ENCODE data around the gene CEP170B.
A peak's percentile ranks its signal among the peaks of the same experiment; 100 is the strongest.

Gene CEP170B

DNA sequence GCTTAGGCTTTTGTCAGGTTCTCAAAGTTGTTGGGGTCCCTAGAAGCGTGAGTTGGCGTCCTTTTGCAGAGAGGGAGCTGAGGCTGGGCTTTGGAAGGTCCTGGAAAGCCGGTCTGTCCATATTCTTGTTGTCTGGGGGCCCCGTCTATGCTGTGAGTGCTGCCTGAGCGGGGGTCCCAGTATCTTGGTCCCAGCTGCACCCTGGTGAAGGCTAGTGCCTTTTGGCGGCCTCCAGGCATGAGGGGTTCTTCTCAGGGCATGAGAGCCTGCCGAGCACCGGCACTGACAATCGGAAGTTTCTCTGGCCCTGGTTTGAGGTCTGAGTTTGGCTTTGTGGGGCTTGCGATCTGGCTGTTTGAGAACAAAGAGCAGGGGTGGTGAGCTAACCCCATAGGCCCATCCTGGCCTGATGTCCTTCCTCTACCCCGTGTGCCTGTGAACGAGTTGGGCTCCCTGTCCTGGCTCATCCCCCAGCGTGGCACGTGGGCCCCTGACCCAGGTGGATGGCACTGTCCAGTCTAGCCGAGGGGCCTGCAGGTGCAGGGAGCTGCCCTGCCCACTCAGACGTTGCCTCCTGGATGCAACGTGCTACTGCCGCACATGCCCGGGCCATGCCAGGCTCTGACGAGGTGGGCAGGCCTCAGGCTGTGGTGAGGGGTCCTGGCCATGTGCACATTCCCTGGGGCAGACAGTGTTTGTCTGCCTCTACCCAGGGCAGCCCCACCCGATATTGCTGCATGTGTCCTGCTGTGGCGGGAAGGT lies 3.9 kb downstream of the CEP170B start:
- no peak for DNase-seq (ENCODE audit: low read depth)
- no peak overlapping the region for H3K4me3 ChIP-seq (ENCODE audit: low read length)
- TF ChIP-seq, protein P1, sequence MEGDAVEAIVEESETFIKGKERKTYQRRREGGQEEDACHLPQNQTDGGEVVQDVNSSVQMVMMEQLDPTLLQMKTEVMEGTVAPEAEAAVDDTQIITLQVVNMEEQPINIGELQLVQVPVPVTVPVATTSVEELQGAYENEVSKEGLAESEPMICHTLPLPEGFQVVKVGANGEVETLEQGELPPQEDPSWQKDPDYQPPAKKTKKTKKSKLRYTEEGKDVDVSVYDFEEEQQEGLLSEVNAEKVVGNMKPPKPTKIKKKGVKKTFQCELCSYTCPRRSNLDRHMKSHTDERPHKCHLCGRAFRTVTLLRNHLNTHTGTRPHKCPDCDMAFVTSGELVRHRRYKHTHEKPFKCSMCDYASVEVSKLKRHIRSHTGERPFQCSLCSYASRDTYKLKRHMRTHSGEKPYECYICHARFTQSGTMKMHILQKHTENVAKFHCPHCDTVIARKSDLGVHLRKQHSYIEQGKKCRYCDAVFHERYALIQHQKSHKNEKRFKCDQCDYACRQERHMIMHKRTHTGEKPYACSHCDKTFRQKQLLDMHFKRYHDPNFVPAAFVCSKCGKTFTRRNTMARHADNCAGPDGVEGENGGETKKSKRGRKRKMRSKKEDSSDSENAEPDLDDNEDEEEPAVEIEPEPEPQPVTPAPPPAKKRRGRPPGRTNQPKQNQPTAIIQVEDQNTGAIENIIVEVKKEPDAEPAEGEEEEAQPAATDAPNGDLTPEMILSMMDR (conservative IDR thresholded peaks at IDR 0.05; ENCODE audit: low read depth, low read length), result no peak

DNA sequence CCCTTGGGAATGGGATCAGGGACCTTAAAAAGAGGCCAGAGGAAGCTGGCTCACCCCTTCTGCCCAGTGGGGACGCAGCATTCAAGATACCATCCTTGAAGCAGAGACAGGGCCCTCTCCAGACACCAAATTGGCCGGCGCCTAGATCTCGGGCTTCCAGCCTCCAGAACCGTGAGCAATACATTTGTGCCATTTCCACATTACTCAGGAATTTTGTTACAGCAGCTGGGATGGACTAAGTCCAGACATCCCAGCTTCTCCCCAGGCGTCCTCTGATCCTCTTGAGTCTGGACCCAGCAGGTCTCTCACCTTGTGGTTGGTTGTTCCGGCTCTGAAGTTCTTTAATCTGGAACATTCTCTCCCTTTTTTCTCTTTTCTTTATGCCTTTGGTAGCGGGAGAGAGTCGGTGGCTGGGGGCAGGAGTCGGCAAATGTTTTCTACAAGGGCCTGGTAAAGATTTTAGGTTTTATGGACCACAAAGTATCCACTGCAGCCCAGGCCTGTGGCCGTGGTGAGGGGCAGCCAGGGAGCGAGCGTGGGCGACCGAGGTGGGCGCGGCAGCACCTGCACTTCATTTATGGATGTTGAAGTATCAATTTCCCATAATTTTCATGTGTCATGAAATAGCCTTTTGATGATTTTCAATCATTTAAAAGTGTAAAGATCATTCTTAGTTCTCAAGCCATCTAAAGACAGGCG lies 4.8 kb downstream of the CEP170B start:
- no peak overlapping the region for H3K4me3 ChIP-seq (ENCODE audit: low read length)
- no peak for DNase-seq (ENCODE audit: low read depth)
- TF ChIP-seq, protein P1 (conservative IDR thresholded peaks at IDR 0.05; ENCODE audit: low read depth, low read length), result no peak

DNA sequence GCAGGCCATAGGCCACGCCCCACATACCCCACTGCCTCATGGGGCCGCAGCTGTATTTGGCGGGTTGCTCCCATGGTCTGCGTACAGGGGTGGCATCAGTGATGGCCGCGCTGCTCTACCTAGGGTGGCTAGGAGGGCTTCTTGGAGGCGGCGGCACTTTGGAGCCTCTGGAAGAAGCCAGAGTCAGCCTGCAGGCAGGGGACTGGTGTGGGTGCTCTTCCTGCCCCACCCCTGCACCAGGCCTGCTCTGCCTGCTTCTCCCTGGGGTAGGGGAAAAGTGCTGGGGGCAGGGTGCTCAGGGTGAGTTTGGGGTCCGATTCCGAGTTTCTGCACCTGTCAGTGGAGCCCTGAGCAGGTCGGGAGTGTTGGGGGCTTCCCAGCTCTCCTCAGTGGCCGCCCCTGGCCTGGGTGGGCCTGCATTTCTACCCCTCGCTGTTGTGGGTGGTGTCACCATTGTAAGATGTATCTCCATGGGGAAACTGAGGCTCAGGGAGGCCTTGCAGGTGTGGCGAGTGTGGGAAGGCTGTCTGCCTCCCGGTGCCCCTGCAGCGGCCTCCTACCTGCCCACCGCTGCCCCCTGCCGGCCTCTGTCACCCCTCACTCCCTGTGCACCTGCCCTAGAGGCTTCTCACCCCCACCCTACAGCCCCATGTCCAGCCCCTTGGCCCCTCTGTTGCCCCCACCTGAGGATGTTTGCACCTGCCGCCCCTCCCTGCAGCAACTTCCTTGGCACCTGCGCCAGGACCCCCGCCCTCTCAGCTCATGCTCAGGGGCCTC lies 5.5 kb downstream of the CEP170B start:
- no peak overlapping the region for H3K4me3 ChIP-seq (ENCODE audit: low read length)
- TF ChIP-seq, protein P1 (conservative IDR thresholded peaks at IDR 0.05; ENCODE audit: low read depth, low read length), result peak; percentile 58
- DNase-seq (ENCODE audit: low read depth), result no peak

DNA sequence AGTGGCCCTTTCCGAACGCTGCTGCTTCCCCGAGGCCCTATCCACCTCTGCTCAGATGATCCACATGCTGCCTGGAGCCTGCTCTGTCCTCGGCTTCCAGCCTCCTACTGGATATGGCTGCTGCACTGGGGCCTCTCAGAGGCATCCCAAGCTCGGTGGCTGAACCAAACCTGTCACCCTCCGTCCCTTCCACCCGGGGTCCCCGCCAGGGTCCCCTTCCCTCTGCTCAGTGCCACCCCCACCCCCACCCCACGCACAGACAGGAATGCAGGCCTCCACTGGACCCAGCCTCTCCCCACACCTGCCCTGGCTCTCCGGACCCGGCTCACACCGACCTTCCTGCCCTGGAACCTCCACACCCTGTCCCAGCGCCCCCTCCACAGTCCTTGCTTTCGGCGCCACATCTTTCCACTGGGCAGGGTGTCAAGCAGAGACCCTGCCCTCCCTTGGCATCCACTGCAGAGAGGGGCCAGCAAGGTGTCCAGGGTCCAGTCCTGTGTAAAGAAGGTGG lies 6.1 kb downstream of the CEP170B start:
- no peak for DNase-seq (ENCODE audit: low read depth)
- TF ChIP-seq, protein P1 (conservative IDR thresholded peaks at IDR 0.05; ENCODE audit: low read depth, low read length), result no peak

DNA sequence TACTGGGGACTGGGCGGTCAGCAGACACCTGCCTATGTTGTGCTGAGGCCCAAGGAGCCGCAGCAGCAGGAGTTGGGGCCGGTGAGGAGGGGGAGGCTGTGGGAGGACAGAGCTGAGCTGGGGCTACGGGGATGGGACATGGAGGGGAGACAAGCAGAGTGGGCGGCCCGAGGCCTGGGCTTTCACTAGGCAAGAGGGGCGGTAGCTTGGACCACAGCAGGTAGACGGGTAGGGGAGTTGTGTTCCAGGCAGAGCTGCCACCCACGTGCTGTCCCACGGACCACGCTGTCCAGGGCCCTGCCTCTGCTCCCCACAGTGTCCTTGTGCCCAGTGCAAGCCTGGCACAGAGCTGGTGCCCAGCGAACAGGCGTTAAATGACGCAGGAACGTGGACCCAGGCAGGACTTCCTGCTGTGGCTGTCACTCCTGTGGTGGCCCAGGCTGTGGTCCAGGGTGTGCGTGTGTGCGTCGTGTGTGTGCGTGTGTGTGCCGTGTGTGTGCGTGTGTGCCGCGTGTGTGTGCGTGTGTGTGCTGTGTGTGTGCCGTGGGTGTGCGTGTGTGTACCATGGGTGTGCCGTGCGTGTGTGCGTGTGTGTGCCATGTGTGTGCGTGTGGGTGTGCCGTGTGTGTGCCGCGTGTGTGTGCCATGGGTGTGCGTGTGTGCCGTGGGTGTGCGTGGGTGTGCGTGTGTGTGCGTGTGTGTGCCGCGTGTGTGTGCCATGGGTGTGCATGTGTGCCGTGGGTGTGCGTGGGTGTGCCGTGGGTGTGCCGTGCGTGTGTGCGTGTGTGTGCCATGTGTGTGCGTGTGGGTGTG lies 6.8 kb downstream of the CEP170B start:
- no peak overlapping the region for H3K4me3 ChIP-seq (ENCODE audit: low read length)
- TF ChIP-seq, protein P1 (conservative IDR thresholded peaks at IDR 0.05; ENCODE audit: low read depth, low read length), result no peak
- no peak for DNase-seq (ENCODE audit: low read depth)

More for the DNA sequence above, 6.1 kb downstream of the CEP170B start:
- H3K4me3 ChIP-seq (ENCODE audit: low read length), result no peak overlapping the region

Data from retinal pigment epithelial cell (primary cell).